HUES6 (cell line): ENCODE measurements around the gene BSN.

Experiments
- H3K27ac ChIP-seq: 2 replicates; pipeline ENCODE4 v1.7.0; 2013; ENCODE audit warnings: low read depth, mild to moderate bottlenecking, low read length, inconsistent platforms
- H3K27me3 ChIP-seq: 2 replicates; pipeline ENCODE4 v1.6.1; 2013; ENCODE audit warnings: low read length; ENCODE audit not compliant: control insufficient read depth, insufficient read depth
- H3K36me3 ChIP-seq: 2 replicates; pipeline ENCODE4 v1.6.1; 2013; ENCODE audit warnings: low read length; ENCODE audit not compliant: control insufficient read depth, insufficient read depth
- H3K4me1 ChIP-seq: 2 replicates; pipeline ENCODE4 v1.6.1; 2013; ENCODE audit warnings: low read length; ENCODE audit not compliant: control insufficient read depth, insufficient read depth
- H3K4me3 ChIP-seq: 2 replicates; pipeline ENCODE4 v1.5.1; 2013; ENCODE audit warnings: low read depth, low read length
- H3K9ac ChIP-seq: one replicate; pipeline ENCODE4 v1.6.1; 2013; ENCODE audit warnings: mild to moderate bottlenecking, low read length
- H3K9me3 ChIP-seq: 2 replicates; pipeline ENCODE4 v1.6.1; 2013; ENCODE audit warnings: low read depth, low read length; ENCODE audit not compliant: control insufficient read depth, insufficient read depth

Gene BSN

DNA sequence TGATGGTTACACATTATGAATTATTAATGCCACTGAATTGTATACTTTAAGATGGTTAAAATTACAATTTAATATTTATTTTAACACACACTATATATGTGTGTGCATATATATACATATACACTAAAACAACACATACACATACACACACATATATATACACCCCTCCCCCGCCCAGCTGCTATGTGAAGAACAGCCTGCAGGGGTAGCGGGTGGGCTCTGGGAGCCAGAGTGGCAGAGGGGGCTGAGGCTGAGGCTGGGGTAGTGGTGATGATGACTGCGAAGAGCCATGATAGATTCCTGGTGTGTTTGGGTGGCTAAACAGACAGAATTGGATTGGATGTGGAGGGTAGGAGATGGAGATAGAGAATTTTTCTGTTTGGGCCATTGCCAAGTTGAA is 80.5 kb downstream of the BSN start:
- no peak overlapping the region for H3K4me3 ChIP-seq
- no peak overlapping the region for H3K27ac ChIP-seq
- H3K9me3 ChIP-seq: peaks cover 7% of the 10 kb centered on the region
- no peaks in the 10 kb centered on the region for H3K27me3 ChIP-seq
- no peaks in the 10 kb centered on the region for H3K36me3 ChIP-seq
- no peak overlapping the region for H3K9ac ChIP-seq
- H3K4me1 ChIP-seq: no peaks in the 10 kb centered on the region; the same call in 1 of the 2 replicates

DNA sequence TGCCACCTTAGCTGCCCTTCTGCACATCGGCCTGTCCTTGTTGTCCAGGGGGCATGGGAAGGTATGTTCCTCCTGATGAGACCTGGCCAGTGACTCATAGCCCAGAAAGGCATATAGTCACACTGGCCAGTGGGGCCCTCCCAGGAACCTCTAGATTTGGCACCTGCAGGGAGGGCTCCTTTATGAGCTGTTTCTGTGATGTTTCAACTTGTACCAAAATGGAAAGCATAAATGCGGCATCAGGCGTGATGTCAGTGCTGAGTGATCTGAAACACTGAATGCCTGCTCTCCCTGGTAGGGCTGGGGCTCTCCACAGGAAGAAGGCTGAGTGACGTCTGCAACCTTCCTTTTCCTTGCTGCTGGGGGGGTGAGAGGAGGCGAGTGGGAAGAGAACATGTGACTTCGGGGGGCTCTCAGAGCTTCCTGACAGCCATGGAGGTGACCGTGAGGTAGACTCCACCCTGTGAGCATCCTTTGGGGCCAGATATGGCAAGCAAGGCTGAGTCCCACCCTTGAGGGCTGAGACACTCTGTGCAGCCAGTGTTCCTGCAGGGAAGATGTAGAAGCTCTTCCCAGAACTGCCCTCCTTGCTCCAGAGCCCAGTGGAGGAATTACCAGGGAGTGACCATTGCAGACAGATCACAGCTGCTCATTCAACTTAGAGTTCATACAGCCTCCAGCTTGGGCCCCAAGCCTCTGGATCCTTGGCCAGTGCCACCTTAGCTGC is 82.8 kb downstream of the BSN start:
- no peaks in the 10 kb centered on the region; the same call in 1 of the 2 replicates for H3K4me1 ChIP-seq
- H3K4me3 ChIP-seq: no peak overlapping the region
- no peaks in the 10 kb centered on the region for H3K27me3 ChIP-seq
- H3K9ac ChIP-seq: no peak overlapping the region
- H3K27ac ChIP-seq: no peak overlapping the region
- no peaks in the 10 kb centered on the region for H3K36me3 ChIP-seq
- H3K9me3 ChIP-seq: peaks cover 1% of the 10 kb centered on the region

DNA sequence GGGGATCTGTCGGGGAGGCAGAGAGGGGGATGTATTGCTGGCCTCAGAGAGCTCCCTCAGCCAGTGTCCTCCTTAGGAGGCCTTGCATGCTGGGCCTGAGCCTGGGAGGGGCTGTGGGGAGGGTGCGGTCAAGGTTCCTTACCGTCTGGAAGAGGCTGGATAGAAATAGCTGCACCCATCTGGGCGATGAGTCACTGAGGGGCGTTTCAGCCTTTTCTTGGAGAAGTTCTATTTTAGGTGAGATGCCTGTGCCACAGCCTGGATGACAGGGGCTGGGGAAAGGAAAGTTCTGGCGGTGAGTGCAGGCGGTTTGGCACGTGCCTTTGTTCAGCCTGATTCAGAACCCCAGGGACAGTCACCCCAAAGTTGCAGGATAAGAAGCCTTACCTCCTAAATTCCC is 84.2 kb downstream of the BSN start:
- no peaks in the 10 kb centered on the region; the same call in 1 of the 2 replicates for H3K4me1 ChIP-seq
- H3K27ac ChIP-seq: no peak overlapping the region
- H3K27me3 ChIP-seq: no peaks in the 10 kb centered on the region
- H3K36me3 ChIP-seq: no peaks in the 10 kb centered on the region
- H3K4me3 ChIP-seq: no peak overlapping the region
- no peak overlapping the region for H3K9ac ChIP-seq
- no peaks in the 10 kb centered on the region for H3K9me3 ChIP-seq

GRCh38 chr3:49639551-49639950 is 85.3 kb downstream of the BSN start:
- Histone ChIP-seq H3K36me3 (no peaks in the 10 kb centered on the region), H3K4me3 (no peak overlapping the region), H3K9ac (no peak overlapping the region), H3K4me1 (no peaks in the 10 kb centered on the region; the same call in 1 of the 2 replicates), H3K27ac (no peak overlapping the region), H3K27me3 (no peaks in the 10 kb centered on the region), H3K9me3 (no peaks in the 10 kb centered on the region)

DNA sequence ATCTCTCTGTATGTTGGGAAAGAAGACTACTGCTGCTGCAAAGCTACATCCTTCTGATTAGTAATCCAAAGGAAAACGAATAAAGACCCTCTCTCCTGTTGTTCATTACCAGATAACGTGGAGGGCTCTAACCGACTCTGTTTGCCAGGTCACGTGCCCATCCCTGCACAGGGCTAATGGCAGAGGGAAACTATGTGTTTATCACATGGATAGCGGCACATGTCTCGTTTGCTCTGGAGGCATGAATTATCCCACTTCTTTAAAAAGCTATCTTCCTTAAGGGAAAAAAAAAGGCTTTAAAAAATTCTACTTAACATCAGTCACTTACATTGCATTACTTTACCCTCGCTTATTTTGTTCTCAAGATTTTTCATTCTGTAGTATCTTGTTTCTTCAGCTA is 87.0 kb downstream of the BSN start:
- H3K4me3 ChIP-seq: no peak overlapping the region
- no peaks in the 10 kb centered on the region; the same call in 1 of the 2 replicates for H3K4me1 ChIP-seq
- H3K27ac ChIP-seq: no peak overlapping the region
- H3K9ac ChIP-seq: no peak overlapping the region
- no peaks in the 10 kb centered on the region for H3K36me3 ChIP-seq
- H3K9me3 ChIP-seq: no peaks in the 10 kb centered on the region
- no peaks in the 10 kb centered on the region for H3K27me3 ChIP-seq

DNA sequence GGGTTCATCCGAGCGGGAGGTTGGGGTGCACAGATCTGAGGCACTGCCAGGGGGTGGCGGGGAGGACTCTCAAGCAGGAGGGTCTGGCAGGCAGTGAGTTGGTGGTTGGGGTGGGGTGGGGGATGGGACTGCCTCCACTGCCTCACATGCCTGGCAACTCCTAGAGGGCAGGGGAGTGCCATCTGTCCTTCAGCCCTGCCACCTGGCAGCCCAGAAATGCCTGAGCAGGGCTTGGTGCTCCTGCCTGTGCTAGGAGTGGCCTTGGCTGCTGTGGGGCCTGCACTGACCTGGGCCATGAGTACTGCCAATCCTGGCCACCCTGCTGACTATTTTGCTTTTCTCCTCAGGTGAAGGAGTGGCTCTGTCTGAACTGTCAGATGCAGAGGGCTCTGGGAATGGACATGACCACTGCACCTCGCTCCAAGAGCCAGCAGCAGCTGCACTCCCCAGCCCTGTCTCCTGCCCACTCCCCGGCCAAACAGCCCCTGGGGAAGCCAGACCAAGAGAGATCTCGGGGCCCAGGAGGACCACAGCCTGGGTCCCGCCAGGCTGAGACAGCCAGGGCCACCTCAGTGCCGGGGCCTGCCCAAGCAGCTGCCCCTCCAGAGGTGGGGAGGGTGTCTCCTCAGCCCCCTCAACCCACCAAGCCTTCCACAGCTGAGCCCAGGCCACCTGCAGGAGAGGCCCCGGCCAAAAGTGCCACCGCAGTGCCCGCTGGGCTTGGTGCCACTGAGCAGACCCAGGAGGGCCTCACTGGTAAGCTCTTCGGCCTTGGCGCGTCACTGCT is 87.8 kb downstream of the BSN start:
- H3K4me3 ChIP-seq: no peak overlapping the region
- H3K4me1 ChIP-seq: no peaks in the 10 kb centered on the region; the same call in 1 of the 2 replicates
- no peak overlapping the region for H3K9ac ChIP-seq
- H3K9me3 ChIP-seq: no peaks in the 10 kb centered on the region
- no peak overlapping the region for H3K27ac ChIP-seq
- no peaks in the 10 kb centered on the region for H3K36me3 ChIP-seq
- H3K27me3 ChIP-seq: no peaks in the 10 kb centered on the region

- Histone ChIP-seq H3K9me3 (no peaks in the 10 kb centered on the region), H3K4me3 (no peak overlapping the region), H3K27me3 (no peaks in the 10 kb centered on the region), H3K4me1 (peaks cover under 1% of the 10 kb centered on the region; the same call in 1 of the 2 replicates), H3K9ac (no peak overlapping the region), H3K27ac (no peak overlapping the region), H3K36me3 (no peaks in the 10 kb centered on the region)
Measured at GRCh38 chr3:49642708-49643145, 88.5 kb downstream of the BSN start.

- H3K27me3 ChIP-seq: no peaks in the 10 kb centered on the region
- H3K9ac ChIP-seq: no peak overlapping the region
- H3K9me3 ChIP-seq: no peaks in the 10 kb centered on the region
- H3K4me1 ChIP-seq: peaks cover 7% of the 10 kb centered on the region; the same call in 1 of the 2 replicates
- H3K36me3 ChIP-seq: no peaks in the 10 kb centered on the region
- no peak overlapping the region for H3K4me3 ChIP-seq
- H3K27ac ChIP-seq: no peak overlapping the region
Measured at GRCh38 chr3:49644684-49645083, 90.4 kb downstream of the BSN start.

GRCh38 chr3:49646236-49646635 is 92.0 kb downstream of the BSN start:
- H3K4me3 ChIP-seq: no peak overlapping the region
- no peaks in the 10 kb centered on the region for H3K27me3 ChIP-seq
- peaks cover 9% of the 10 kb centered on the region; the same call in 1 of the 2 replicates for H3K4me1 ChIP-seq
- no peak overlapping the region for H3K27ac ChIP-seq
- no peak overlapping the region for H3K9ac ChIP-seq
- no peaks in the 10 kb centered on the region for H3K9me3 ChIP-seq
- H3K36me3 ChIP-seq: no peaks in the 10 kb centered on the region

- H3K27ac ChIP-seq: no peak overlapping the region
- no peak overlapping the region for H3K9ac ChIP-seq
- no peaks in the 10 kb centered on the region for H3K27me3 ChIP-seq
Measured at GRCh38 chr3:49647741-49648140, 93.5 kb downstream of the BSN start.

DNA sequence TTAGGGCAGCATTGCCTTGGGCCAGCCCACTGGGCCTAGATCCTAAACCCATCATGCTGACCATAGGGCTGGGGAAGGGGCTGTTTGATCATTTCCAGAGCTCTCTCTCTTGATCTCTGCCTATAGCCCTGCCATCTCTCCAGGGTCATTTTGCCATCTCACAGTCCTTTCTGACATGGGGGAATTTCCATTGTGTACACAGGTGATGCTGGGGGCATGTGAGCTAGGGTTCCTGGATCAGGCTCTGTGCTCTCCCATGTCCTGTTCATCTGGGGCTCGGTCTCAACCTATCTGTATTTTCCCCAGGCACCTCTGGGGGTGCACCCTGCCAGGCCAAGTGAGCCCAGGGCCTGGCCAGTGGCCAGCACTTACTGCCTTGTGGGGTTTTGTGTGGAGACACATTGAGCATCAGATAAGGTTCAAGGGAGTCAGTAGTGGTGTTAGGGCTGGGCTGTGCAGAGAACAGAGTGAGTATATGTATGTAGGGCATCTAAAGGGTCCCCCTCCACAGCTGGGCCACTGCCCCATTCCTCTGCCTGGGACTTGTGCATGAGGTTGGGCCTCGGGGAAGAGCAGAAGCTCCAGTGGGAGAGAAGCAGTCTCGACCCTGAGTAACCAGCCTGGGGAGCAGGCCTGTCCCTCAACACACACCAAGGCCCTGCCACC is 94.2 kb downstream of the BSN start:
- H3K9me3 ChIP-seq: no peaks in the 10 kb centered on the region
- no peaks in the 10 kb centered on the region for H3K36me3 ChIP-seq
- no peaks in the 10 kb centered on the region for H3K27me3 ChIP-seq
- no peak overlapping the region for H3K4me3 ChIP-seq
- no peak overlapping the region for H3K9ac ChIP-seq
- peaks cover 9% of the 10 kb centered on the region; the same call in 1 of the 2 replicates for H3K4me1 ChIP-seq
- H3K27ac ChIP-seq: no peak overlapping the region

More at GRCh38 chr3:49647741-49648140, 93.5 kb downstream of the BSN start:
- Histone ChIP-seq H3K4me1 (peaks cover 9% of the 10 kb centered on the region; the same call in 1 of the 2 replicates), H3K36me3 (no peaks in the 10 kb centered on the region), H3K4me3 (no peak overlapping the region), H3K9me3 (no peaks in the 10 kb centered on the region)
